ENCODE data around the gene PPM1A. TPM values are rescaled to one million over a fixed set of nuclear protein-coding genes. Genes with fewer than 3 reads are reported as not detected.

Gene PPM1A
- polyA plus RNA-seq, 1 donor = 69.0 TPM

DNA sequence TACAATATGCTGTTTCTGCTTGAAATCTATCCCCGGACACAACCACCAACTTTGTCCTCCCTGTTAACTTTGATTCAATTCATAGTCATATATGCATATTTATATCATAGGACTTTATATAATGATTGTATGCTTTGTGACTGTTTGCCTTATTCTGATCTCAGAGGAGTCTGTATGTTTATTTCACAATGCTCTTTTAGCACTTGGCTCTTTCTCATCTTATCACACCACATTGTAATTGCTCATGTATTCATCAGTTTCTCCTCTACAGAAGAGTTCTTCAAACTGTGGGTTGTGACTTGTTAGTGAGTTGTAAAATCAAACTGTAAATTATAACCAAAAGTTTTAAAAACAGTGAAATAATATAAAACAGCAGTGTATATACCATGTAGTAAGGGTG, 21.7 kb upstream of the PPM1A start:
- no peak for DNase-seq

DNA sequence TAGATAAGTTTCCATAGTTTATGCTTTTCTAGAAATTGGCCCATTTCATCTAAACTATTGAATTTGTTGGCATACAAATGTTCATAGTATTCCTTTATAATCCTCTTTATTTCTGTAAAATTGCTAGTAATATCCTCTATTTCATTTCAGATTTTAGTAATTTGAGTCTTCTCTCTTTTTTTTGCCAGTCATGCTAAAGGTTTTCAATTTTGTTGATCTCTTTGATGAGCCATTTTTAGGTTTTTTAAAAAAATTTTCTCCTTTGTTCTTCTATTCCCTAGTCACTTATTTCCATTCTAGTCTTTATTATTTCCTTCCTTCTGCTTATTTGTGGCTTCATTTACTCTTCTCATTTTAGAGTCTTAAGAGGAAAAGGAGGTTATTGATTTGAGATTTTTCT, 19.4 kb upstream of the PPM1A start:
- no peak for DNase-seq

DNA sequence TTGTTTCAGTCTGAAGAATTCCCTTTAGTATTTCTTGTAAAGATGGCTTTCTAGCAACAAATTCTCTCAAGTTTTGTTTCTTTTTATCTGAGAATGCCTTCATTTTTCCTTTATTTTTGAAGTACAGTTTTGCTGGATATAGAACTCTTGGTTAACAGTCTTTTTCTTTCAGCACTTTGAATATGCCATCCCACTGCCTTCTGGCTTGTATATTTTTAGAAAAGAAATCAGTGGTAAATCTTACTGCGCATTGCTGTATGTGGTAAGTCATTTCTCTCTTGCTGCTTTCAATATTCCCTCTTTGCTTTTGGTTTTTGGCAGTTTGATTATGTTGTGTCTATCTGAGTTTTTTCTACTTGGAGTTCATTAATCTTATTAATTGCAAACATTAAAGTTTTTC, 16.8 kb upstream of the PPM1A start:
- DNase-seq = no peak

DNA sequence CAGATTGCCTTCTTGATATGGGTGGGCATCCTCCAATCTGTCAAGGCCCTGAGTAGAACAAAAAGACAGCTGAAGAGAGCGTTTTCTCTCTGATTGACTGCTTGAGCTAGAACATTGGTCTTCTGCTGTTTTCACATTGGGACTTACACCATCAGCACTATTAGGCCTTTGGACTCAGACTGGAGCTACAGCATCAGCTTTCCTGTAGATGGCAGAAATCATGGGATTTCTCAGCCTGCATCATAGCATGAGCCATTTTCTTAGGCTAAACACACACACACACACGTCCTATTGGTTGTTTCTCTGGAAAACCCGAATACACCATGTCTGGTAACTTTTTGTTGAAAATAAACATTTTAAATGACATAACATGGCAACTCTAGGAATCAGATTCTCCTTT, 15.8 kb upstream of the PPM1A start:
- no peak for DNase-seq

DNA sequence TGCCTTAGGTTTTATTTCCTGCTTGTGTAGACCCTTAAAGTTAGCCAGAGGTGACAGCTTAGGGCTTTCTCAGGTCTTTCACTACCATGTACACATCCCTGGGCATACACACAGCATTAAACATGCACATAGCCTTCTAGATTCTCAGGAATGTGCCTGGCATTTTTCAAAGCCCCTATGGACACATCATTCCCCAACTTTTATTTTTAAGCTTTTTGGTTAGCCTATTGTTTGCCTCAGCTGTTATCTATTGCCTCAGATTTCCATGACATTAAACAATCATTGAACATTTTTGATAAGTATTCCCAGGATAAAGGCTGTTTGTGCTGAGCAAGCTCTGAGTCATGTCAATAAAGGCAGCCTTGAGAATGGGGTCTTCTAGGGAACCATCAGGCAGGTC, 15.1 kb upstream of the PPM1A start:
- DNase-seq = no peak

DNA sequence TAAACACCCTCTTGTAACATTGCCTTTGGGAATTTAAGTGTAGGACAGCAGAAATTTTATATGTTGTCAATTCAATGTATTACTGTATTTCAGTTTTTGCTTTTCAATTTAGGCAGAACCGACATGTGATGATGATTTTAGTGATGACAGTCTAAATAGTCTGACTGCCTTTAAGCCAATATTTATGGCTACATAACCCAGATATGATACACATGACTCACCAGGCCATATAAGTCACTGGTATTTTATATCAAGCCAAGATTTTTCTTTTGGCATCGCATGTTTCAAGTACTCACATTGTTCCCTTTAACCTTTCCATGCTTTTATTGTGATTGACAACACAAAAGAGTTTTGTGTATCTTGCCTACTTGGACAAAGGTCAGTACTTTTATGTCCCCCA, 13.6 kb upstream of the PPM1A start:
- DNase-seq = no peak

DNA sequence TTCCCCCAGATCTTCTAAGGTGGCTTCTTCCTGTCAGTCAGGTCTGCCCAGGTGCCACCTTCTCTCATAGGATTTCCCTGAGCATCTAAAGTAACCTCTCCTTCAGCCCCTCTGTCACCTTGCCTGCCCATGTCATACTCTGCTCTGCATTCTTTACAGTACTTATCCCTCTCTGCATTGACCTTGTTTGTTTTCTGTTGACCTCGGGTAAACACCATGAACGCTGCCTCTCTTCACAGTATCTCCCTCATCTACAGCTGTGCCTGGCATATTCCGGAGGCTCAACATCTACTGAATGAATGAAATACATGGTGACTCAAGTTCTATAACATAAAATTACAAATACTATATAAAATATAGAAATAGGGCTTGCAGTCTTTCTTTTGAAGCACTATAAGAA, 10.1 kb upstream of the PPM1A start:
- no peak for DNase-seq

DNA sequence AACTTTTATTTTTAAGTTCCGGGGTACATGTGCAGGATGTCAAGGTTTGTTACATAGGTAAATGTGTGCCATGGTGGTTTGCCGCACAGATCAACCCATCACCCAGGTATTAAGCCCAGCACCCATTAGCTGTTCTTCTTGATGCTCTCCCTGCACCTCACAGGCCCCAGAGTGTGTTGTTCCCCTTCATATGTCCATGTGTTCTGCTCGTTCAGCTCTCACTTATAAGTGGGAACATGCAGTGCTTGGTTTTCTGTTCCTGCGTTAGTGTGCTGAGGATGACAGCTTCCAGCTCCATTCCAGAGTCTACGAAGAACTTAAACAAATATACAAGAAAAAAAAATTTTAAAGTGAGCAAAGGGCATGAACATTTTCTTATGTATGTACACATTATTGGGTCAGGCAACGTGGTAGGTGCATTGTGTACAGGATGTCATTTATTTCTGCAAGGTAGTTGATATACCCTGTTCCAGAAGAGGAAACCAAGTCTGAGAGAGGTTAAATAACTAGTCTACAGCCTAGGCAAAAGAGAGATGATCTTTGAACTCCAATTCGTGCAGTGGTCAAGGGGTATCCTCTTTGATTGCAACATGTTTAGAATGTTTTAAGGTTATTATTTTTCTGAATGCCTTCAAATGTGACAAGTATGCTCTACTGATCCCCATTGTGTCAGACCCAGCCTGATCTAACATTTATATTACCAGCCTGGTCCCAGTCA, 8.7 kb upstream of the PPM1A start:
- DNase-seq = no peak

DNA sequence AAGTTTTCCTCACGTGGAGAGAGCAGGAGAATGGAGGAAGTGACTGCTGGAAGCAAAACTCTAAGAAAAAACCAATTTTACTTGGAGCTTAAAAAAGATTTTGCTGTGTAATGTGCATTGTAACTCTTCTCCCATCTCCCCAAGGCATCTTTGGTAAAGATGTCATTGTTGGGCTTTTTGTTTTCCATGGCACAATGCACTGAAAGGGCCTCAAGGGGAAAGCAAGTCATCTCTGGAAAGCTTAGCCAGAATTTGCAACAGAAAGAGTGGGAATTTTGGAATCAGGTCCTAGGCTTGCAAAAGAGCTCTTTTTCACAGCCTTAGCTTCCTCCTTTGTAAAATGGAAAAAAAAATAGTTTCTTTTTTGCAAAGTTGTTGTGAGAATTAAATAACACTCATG, 7.9 kb upstream of the PPM1A start:
- DNase-seq = peak; percentile 23

DNA sequence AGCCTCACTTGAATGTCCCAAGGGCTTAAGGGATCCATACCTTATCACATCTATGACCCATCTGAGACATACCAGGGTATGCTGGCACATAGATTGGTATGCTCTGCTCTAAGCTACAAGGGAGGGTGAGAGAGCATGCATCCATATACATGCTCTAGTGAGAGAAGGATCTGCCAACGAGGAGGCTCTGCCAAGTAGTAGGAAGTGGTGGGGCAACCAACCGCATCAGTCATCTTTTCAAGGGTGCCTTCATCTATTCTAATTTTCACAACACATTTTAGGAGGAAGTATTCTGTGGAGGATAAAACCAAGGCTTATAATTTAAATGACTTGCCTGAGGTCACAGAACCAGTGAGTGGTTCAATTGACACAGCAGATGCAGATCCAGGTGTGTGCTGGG, 6.6 kb upstream of the PPM1A start:
- no peak for DNase-seq

DNA sequence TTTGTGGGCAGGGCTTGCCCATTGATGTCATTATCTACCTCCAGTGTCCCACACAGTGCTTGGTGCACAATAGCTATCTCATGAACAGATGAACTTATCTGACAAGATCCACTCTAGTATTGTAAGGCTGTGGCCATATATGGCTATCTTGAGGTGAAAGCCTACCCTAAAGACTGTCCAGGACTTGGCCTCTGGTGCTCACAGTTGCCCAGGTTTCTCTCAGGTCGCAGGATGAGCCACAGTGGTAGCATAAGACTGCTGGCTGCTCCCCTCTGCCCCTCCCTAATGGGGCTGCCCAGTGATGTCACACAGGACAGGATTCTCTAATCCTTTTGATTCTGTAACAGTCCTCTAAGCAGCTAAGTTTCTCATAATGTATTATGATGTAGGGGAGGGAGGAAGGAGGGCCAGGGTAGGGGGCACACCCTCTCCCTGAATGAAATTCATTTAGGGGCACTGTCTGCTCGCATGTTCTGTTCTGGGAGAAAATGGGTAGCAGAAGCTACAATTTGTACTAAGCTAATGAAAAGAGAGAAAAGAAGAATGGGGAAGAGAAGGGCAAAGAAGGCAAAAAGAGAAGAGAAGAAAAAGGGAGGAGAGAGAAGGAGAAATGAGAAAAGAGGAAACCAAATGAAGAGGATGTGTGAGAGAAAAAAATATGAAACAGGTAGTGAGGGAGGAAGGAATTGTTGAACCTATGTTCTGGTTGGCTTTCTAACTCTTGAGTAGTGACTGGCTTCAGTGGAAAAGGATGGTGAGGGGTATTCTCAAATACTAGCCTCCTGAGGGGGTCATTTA, 3.4 kb upstream of the PPM1A start:
- no peak for DNase-seq

DNA sequence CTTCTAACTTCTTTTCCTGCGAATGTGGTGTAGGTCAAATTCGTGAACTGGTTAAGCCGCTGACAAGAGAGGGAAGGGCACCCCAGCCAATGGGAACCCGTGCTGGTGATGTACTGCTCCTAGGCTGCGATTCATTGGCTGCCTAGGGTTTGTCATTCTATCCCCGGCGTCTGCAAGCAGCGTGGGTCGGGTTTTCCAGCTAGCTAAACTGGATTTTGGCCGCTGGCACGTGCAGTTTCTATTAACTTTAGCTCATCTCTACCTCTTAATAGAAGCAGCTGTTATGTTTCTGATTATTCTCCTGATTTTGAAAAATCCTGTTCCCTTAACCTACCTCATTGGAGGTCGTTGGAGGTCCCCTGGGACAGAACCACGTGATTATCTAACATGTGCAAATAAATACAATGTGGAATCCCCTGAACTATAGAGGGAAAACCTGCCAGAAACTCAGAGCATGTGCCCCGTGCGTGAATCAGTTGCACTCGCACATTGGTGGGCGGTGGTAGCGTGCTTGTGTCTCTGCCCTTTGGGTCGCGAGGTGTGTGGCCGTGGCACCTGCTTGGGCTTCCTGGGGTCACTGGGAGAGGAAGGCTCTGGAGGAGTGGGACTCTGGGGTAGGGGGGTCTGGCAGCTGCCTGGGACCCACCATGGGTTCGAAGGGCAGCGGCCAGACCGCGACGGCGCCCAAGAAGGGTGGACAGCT, 876 bp upstream of the PPM1A start:
- DNase-seq = peak; percentile 95

DNA sequence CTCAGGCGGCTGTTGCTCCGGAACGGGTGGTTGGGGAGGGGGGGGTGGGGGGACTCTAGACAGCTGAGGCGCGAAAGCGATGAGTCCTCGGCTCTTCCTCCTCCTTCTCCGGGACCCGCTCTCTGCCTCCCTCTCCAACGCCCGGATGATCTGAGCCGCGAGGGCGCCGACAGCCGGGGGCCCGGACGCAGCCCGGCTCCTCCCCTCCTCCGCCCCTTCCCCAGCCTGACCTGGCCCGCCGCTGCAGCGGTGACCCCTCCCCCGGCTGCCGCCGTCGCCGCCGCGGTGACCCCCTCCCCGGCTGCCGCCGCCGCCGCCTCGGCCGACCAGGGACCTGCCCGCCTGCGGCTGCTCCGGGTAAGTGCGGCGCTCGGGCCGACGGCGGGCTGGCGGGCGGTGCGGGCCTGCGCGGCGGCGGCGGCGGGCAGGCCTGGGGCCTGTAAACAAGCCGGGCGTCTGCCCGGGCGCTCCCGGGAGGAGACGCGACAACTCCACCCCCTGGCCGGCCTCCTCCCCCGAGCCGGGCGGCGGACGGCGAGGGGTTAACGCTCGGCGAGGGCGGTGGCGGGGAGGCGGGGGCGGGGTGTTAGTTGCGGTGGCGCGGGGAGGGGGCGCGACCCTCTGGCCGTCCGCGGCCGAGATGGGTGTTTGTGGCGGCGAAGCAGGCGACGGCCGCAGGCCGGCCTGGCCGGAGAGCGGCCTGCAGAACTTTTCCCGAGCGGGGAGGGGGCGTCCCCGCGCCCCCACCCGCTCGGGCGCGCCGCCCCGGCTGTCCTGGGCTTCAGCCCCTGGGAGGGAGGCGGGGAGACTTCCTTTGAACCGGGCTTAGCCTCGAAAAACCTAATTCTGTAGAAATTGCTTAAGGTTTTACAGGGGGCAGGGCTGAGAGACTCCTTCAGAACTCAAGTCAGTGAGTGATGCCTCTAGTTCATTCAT, 568 bp downstream of the PPM1A start:
- DNase-seq = peak; percentile 71

DNA sequence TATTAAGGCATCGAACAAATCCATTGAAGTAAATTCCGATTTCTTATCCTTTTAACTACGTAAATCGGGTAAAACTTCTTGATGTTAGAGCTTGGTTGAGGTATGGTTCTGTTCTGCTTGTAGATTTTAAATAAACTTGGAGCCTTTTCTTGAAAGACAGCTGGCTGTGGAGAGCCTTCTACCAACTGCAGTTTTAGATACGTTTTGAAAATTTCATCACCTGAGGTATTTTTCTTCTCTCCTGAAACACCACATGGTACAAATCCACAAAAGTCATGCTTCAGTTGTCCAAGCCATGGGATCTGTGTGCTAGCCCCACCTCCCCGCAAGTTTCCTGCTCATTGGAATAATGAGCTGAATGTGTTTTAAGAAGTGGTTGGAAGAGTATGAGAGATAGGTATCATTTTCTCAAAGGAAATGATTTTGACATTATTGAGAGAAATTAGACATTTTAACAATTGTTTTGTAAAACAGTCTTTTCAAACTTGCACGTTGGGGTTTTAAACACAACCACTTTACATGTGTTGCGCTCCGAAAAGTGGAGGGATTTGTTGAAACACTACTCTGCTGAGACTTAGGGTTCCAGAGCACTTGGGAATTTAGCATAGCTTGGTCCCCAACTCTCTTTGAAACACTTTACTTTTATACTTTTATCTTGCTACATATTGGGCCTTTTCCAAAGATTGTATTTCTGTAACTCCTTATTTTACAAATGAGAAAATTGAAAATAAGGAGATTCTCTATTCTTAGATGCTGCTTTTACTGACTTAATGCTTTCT, 1.4 kb downstream of the PPM1A start:
- DNase-seq = no peak

DNA sequence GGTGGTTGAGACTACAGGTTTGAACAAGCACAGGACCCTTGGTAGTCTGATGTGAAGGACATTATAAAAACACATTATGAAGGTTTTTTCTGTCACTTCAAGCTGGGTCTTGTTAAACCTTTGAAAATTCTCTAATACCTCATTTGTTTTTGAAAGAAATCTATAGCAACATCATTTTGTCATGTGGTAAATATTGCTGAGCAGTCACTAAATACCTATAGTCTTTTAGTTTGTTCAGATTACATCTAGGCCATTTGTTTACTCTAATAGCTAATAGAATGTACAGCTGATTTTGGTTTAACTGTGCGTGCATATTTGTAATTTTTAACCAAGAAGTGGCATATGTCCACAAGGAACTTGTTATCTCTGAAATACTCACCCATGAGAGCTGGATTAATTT, 2.9 kb downstream of the PPM1A start:
- no peak for DNase-seq

DNA sequence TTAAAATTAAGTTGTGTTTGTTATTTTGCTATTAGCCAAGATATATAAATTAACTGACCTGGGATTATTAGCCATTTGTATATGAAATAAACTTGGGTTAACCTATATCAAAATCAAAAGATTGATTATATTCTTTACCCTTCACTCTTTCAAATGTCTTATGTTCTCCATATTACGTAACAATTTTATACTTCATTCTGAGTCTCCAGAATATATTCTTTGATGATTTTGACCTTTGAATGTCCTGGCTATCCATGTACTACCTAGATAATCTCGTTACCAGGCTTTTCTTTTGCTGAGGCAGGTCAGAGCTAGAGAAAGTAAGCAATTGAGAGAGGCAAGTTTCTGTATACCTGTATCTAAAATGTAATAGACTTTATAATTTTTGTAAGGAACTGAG, 3.6 kb downstream of the PPM1A start:
- DNase-seq = no peak

DNA sequence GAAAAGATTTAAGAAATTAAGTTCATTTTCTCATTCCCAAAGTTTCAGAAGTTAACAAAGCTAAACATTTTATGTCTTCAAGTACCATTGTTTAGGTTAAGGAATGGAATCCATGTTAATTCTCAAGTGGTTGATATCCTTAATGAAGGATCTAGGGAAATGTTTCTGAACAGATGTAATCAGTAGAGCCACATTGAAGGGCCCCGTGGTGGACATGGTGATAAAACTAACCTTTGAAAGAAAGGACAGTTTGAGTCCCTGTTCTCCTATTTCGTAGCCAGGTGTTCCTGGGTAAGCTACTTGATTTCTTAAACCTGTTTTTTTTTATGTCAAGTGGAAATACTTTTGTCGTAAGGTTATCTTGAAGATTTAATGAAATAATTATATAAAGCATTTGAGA, 4.6 kb downstream of the PPM1A start:
- DNase-seq = no peak

DNA sequence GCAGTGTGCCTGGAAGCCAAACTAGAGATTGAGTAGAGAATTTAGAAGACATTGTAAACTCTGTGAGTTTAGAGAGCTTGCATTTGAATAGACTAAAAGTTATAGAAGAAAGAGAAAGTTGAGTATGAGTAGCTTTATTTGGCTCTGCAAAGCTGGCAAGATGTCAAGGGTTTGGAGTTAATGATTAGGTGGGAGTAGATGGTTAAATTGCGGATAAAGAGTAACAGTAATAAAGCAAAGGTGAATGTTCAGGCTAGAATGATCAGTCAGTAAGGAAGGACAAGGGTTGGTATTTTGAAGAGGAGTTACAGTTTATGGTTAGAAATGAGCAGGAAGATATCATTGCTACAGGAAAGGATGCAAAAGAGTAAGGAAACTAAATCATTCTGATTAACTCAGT, 5.2 kb downstream of the PPM1A start:
- DNase-seq = no peak

DNA sequence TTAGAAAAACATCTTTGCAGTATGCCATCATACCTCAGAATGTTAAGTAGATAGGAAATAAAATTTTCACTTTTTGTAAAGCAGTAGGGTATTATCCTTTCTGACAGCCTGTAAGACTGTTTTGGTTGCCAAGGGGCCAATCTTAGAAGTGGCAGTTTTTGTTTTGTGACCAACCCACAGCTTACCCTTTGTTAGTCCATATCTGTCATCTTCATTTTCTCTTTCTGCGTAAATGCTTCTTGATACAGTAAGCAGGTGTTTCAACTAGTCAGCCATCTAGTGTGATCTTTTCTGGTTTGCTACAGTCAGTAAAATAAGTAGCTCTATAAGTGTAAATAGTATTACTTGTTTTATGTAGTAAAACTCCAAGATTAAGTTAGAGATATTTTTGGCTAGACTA, 8.8 kb downstream of the PPM1A start:
- no peak for DNase-seq

DNA sequence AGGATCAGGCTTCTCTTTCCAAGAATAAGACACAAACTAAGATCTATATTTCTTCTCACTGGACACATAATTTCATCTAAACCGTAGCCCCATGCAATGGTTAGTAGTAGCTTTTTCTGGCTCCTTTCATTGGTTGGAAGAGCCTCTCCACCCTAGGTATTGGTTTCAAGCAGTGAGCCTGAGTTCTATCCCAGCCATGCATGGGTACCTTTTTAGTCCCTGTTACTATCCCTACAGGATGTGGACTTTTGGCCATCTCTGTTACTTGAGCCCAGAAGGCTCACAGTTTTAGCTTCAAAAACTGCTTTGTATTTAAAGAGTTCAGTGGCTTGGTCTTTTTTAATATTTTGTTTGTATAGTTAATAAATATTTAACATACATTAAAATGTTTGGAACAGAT, 16.1 kb downstream of the PPM1A start:
- DNase-seq = no peak

DNA sequence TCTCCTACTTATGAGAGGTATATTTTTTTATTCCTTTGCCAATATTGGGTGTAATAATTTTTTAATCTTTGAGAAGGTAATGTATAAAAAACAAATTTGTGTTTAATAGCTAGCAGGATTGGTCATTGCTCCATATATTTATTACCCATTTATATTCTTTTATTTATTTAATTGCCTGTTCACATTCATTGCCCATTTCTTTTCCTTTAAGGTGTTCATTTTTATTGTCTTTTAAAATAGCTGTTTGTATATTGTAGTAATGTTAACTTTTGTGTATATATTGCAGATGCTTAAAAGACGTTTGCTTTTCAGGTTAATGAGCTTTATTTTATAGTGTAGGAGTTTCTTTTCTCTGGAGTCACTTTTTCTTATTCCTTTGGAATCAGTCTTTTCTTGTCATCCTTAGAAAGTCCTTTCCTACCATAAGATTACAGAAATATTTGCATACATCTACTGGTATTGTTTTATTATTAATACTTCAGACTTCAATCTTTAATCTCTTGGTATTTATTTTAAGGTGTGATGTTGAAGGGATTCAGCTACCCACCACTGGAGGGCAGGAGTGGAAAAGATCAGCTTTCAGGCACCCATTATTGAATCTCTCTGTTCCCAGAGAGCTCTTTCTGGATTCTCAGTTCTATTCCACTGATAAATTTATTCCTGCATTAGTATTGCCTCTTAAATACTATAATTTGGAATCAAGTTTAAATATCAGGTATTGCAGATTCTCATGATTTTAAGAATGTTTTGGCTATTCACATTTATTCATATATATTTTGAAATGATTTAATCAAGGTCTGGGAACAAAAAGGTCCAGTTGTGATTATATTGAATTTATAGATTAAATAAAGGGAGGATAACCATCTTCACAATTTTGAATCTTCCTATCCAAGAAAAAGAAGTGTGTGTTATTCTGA, 17.3 kb downstream of the PPM1A start:
- DNase-seq = no peak
